AG09309 (cell line): ENCODE results near the gene HDLBP.

Experiments used
- DNase-seq: peaks from one replicate; pipeline ENCODE4 v3.0.0-alpha.2; 2010; ENCODE audit warnings: low read depth
- H3K4me3 ChIP-seq: 2 replicates; pipeline ENCODE4 v1.5.1; 2011; ENCODE audit warnings: mild to moderate bottlenecking, low read depth, low read length, moderate library complexity; ENCODE audit not compliant: control insufficient read depth
- CTCF ChIP-seq: IDR thresholded peaks from 2 replicates; pipeline ENCODE4 v1.5.1; 2011; ENCODE audit warnings: mild to moderate bottlenecking, low read depth, low read length, inconsistent platforms; ENCODE audit not compliant: insufficient read depth, control insufficient read depth; ENCODE audit errors: missing control alignments

HDLBP gene

GRCh38 chr2:241178961-241179360 is 136.5 kb downstream of the HDLBP start:
- no peak overlapping the region for H3K4me3 ChIP-seq
- no peak for DNase-seq
- no peak for TF ChIP-seq CTCF

- H3K4me3 ChIP-seq: no peak overlapping the region
- no peak for DNase-seq
- no peak for TF ChIP-seq CTCF
Observed at GRCh38 chr2:241177526-241178334, 137.7 kb downstream of the HDLBP start.
